GM19468 (cell line): ENCODE measurements around the gene TANGO2.
"Not testable (repeated sequence)": the region's sequence is repeated elsewhere in the genome, so short reads cannot be mapped to it uniquely, and the experiment has no call there.

Experiments used
- ATAC-seq: cut with Tn5 transposase; IDR thresholded peaks from one replicate; pipeline ENCODE4 v1.9.1; 2021; ENCODE audit warnings: mild to moderate bottlenecking, moderate library complexity, moderate number of reproducible peaks; ENCODE audit not compliant: unreplicated experiment; ENCODE audit errors: extremely low read depth

The TANGO2 gene

DNA sequence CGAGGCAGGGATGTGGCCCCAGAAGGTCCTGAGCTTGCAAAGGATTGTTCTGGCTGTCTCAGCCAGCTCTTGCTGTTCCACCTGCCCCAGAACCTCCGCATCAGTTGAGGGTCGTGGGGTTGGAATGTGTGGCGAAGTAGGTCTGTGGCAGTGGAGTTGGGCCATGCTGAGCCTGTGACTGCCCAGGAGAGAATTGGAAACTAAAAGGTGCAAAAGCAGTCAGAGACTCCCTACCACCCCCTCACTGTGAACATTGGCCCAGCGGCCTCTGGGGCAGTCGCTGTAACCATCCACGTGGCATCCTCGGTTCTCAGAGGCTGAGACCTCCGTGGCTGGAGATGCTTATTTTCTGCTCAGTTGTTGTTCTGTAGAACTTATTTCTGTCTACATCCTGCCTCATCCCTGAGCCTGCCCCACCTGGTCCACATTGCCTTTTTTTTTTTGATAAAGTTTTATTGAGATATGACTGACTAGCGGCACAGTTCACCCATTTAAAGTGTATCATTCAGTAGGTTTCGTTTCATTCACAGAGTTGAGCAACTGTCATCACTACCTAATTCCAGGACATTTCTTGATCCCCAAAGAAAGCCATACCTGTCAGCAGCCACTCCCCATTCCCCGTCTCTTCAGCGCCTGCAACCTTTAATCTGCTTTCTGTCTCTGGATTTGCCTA, 36.8 kb downstream of the TANGO2 start:
- ATAC-seq: no peak

DNA sequence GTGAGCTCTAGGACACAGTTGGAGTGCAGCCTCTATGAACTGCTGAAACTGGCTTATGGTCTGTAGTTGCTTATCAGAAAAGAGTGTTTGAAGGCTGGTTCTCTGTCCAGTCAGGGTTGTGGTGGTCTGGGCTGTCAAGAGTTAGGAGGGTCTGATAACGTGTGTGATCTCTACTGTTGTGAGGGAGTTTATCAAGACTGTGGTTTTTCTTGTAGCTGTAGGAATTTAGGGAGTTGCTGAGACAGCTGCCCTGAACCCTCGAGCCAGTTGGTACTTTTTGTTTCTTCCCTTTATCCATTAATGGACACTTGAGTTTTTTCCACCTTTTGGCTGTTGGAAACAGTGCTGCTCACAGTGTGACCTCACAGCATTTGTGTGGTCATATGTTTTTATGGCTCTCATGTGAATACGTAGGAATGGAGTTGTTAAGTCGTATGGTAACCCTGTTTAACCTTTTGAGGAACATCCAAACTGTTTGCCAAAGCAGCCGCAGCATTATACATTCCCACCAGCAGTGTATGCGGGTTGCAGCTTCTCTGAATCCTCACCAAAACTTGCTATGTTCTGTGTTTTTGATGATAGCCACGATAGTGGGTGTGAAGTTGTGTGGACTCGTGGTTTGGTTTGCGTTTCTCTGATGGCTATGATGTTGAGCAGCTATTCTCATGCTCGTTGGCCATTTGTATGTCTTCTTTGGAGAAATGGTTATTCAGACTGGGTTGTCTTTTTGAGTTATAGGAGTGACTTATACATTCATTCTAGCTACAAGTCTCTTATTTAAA, 38.3 kb downstream of the TANGO2 start:
- ATAC-seq: no peak

DNA sequence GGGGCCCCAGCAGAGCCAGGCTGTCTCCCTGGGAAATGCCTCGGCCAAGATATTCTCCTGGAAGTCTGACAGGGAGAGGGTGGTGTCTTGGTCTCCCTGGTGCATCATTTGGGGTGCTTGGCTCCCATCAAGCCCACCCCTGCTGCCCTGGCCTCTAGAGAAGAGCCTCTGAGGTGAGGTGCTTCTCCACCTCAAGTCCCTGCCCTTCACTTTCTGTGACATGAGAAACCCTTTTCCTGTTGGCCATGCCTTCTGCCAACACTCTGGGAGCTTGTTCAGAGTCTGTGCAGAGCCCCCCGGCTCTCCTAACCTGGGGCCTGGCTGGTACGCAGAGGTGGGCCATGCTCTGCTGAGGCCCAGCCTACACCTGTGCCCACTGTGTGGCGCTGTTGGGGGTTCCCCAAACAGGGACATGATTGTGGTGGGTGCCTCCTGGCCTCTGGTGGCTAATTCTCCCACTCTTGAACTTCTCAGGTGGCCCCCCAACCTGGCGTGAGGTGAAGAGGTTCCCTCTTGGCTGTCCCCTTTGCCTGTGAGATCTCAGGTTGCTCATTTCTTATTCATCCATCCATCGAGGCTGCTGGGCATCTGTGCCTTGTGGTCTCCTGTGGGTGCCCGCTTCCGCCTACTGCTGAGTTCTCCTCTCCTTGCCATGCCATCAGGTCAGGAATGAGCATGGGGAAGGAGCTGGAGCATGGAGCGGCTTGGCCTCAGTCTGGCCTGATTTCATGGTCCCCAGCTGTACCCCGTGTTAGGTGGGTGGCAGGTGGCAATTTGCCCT, 40.0 kb downstream of the TANGO2 start:
- no peak for ATAC-seq

DNA sequence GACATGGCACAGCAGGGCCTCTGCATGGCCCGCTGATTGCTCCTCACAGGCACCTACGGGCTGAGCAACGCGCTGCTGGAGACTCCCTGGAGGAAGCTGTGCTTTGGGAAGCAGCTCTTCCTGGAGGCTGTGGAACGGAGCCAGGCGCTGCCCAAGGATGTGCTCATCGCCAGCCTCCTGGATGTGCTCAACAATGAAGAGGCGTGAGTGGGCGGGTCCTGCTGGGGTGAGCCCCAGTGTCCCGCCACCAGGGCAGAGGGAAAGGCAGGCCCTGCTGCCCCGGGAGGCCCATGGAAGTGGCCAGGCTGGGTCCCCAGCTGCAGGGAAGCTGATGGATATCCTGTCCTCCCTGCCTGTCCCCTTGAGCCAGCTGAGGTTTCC, 40.6 kb downstream of the TANGO2 start:
- ATAC-seq: no peak

DNA sequence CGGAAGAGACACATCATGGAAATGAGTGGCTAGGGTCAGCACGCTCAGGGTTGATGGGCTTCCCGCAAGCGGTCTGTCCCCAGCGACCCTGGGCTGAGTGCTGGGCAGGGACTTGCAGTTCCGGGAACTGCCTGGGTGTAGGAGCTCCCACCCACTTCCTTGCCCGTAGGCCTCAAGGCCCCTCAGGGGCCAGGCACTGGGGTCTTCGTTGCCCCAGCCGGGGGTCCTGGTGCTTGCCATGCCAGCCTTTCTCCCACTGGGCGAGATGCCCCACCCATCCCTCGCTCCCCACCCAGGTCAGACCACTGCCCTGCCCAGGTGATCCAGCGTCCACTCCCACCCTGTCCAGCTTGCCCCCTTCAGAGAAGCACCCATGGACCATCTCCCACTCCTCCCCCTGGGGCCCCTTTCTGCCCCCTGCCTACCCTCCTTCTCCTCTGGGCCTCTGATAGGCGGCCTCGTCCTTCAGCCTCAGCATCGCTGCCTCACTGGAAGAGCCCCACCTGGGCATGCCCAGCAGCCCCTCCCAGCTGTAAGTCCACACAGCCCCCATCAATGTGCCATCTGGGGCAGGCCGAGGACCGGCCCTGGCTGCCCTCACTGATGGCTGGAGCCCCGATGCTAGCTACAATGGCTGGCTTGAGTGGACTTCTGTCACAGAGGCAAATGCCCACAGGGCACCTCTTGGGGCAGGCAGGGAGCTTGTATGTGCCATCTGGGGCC, 41.3 kb downstream of the TANGO2 start:
- no peak for ATAC-seq

DNA sequence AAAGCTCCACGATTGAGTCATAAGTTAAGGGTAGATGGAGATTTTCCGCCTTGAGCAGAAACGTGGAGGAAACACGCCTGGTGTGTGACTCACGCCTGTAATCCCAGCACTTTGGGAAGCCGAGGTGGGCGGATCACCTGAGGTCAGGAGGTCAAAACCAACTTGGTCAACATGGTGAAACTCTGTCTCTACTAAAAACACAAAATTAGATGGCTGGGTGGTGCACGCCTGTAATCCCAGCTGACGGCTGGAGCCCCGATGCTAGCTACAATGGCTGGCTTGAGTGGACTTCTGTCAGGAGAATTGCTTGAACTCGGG, 41.8 kb downstream of the TANGO2 start:
- ATAC-seq: no peak

DNA sequence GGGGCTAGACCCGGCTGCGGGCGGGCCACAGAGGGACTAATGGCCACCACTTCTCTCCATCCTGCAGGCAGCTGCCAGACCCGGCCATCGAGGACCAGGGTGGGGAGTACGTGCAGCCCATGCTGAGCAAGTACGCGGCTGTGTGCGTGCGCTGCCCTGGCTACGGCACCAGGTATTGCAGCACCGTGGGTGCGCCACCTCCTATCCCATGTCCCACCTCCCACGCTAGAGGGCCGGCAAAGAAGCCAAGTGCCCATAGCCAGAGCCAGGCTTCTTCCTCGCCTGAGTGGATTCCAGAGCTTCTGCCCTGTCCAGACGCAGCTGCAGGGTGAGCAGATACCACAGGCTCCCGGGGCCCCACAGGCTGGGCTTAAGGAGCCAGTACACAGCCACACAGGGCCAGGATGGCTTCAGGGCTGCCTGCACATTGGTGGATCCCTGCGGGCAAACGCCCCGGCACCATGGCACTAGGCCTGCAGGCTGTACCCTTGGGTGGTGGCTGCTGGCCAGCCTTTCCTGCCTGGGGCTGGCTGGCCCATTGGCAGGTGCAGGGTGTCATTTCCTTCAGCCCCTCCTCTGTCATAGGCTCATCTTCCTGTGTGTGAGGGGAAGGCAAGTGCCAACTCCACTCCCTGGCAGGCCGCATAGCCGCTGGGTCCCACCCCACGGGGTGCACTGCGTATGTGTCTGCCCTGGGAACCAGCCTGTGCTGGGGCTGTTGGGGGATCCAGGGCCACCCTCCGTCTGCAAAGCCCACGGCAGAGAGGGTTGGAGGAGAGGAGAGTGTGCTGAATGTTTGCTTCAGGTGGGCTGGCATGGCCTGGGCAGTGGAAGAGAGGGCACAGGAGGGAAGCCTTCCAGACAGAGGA, 42.6 kb downstream of the TANGO2 start:
- ATAC-seq: no peak

DNA sequence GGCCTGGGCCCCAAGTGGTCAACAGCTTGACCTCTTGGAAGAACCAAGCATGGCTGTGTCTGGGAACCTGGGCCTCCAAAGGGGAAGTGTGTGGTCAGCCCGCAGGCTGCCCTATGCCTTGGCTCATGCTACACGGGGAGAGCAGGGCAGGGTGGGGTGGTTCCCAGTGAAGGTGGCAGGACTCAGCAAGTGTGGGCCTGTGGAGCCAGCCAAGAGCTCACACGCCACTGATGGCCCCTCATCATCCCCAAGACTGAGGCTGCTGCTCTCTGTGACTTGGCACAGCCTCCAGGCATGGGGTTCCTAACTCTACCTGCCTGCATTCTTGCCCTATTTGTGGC, 43.2 kb downstream of the TANGO2 start:
- no peak for ATAC-seq

DNA sequence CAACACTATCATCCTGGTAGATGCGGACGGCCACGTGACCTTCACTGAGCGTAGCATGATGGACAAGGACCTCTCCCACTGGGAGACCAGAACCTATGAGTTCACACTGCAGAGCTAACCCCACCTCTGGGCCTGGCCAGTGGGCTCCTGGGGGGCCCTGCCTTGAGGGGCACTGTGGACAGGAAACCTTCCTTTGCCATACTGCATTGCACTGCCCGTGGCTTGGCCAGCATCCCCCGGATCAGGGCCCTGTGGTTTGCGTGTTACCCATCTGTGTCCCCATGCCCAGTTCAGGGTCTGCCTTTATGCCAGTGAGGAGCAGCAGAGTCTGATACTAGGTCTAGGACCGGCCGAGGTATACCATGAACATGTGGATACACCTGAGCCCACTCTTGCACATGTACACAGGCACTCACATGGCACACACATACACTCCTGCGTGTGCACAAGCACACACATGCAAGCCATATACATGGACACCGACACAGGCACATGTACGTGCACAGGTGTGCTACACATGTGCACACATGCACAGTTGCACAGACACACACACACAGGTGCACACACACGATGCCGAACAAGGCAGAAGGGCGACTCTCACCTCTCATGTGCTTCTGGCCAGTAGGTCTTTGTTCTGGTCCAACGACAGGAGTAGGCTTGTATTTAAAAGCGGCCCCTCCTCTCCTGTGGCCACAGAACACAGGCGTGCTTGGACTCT, 43.8 kb downstream of the TANGO2 start:
- no peak for ATAC-seq

DNA sequence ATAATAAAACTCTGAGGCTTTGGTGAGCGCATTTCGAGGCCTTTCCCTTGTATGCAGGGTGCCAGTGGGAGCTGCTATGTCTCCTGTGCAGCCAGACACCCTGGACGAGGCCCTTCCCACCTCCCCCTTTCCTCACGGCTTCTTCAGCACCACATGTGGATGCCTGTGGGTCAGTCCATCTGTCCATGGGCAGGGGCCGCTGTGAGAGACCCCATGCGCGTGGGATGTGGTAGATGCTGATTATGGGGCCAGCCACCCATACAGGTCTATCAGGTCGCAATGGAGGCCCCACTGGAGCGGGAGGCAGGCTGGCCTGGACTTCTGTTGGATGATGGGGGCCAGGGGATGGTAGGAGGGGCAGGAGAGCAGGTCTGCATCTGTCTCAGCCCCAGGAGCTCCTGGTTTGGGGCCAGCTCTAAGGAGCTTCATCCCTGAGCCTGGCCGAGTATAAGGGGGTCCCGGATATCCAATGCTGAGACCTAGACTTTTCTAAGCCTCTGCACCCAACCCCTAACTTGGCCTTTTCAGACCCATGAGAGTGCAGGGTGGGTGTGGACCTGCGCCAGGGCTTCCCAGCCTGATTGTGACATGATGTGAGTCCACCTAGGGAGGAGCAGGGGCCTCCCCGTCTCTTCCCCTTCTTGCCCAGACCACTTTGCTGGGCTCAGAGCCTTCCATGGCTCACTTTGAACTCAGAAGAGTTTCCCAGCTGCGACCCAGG, 45.1 kb downstream of the TANGO2 start:
- no peak for ATAC-seq

DNA sequence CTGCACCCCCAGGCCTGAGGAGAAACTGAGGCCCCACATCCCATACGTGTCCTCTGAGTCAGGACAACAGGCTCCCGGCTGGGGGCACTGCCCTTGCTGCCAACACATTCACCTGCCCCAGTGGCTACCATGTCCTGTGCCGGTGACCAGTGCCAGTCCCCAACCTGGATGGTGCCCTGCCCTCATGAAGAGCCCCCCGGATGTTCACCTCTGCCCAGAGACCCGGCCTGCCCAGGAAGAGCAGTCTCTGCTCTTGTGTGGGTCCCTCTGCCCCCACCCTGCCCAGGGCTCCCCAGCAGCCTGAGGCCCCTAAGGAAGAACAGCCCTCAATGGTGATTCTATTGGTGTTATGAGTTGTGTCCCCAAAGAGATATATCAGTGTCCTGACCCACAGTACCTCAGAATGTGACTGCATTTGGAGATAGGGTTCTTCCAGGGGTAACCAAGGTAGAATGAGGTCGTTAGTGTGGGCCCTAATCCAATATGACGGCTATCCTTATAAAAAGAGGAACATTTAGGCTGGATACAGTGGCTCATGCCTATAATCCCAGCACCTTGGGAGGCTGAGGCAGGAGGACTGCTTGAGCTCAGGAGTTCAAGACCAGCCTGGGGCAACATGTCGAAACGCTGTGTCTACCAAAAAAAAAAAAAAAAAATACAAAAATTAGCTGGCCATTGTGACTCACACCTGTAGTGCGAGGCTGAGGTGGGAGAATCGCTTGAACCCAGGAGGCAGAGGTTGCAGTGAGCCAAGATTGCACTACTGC, 45.9 kb downstream of the TANGO2 start:
- no peak for ATAC-seq

DNA sequence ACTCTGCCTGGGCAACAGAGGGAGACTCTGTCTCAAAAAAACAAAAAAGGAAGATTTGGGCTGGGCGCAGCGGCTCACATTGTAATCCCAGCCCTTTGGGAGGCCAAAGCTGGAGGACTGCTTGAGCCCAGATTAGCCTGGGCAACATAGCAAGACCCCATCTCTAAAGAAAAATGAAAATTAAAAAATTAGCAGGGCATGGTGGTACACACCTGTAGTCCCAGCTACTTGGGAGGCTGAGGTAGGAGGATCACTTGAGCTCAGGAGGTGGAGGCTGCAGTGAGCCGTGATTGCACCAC, 46.4 kb downstream of the TANGO2 start:
- not testable (repeated sequence) for ATAC-seq

DNA sequence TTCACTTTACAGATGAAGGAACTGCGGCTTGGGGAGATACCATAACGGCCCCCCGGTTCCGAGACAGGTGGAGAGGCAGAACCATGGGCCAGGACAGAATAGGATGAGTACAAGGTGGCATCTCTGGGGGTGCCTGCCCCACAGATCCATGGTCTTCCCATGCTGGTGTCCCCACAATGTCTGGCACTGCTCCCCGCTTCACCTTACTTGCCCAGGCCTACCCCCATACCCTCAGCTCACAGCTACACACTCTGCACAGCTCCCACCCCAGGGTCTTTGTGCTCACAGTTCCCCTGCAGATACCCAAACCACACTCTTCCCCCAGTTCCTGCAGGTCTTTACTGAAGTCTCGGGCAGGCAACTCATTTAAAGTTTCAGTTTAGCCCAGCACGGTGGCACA, 47.7 kb downstream of the TANGO2 start:
- ATAC-seq: no peak

DNA sequence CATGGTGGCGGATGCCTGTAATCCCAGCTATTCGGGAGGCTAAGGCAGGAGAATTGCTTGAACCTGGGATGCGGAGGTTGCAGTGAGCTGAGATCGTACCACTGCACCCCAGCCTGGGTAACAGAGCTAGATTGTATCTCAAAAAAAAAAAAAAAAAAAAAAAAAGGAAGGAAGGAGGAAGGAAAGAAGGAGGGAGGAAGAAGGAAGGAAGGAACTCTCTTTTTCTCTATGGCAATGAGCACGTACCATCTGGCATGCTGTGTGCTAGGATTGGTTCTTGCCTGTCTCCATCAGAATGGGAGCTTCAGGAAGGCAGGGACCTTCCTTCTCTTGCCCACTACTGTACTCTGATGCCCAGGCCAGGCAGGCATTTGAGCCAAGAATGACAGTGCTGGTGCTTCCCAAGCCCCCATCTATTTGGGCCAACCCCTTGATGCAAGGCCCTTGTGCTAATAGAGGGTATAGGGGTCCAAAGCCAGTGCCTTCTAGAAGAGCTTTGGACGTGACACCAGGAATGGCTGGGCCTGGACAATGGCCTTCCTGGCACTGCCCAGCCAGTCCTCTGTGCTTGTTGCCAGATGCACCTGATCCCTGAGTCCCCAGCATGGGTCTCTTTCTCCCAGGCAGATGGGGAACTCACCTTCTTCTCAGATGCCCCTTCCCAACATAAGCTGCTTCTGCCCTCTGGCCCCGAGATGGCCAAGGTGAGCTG, 48.6 kb downstream of the TANGO2 start:
- no peak for ATAC-seq

DNA sequence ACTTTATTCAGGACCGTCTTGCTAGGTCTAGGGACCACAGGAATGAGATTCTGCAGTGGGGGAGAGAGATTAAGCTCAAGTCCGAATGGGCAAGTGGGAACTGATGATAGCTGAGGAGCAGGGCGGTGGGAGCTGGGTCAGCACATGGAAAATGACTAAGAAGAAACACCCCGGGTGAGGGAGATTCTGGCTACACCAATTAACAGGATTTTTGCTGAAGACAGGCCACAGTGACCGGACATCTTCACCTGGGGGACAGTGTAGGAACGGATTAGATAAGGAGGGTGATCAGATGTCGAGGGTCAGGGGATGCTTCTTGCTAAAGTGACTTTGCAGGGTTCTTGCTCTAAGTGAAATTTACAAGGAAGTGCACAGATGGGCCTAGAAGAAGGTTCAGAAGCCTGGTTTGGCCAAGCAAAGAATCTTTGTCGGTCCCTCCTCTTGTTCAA, 50.6 kb downstream of the TANGO2 start:
- ATAC-seq: no peak

DNA sequence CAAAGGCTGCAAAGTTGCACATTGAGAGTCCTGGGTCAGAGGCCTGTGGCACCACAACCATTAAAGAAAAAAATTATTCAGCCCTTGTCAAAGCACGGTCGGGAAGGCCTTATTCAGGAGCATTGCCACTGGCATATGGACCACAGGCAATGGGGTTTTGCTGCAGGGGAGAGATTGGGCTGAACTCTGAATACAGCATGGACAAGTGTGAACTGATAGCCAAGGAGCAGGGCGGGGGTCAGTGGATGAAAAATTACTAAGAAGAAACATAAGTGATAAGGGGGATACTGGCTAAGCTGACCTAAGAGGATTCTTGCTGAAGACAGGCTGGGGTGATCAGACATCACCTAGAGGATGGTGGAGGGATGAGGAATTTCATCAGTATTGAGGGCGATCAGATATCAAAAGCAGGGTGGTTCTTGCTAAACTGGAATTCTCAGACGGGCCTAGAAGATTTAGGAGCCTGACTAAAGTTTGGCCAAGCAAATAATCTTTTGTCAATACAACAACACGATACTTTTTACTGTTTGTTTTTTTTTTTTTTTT, 55.8 kb downstream of the TANGO2 start:
- ATAC-seq: no peak

DNA sequence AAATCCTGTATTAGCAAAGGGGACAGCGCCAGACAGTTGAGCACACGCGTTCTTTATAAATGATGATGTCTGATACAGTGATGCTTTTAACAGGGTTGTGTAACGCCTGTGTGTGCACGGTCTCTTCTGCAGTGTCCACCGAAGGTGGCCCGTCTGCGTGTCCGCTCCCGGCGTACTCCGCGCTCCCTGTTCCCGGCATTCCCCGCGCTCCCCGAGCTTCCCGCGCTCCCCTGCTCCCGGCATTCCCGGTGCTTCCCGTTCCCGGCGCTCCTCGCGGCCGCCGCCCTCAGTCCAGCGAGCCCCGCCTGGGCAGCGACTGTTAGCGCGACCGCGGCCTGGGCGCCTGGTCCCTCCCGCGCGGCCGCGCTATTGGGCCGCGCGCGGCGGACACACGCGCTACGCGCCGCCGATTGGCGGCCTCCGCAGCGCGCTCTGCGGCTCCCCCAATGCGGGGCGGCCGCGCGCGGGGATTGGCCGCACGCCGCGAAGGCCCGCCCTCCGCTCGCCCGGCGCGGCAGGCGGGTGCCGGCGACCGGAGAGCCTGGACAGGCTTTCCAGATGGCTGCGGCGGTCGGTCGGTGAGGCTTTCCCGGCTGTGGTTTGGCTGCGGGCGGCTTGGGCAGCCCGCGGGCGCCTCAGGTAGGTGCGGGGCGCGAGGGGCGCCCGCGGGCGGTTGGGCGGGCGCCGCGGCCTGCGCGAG, 59.0 kb downstream of the TANGO2 start, which contains the start of gene DGCR8:
TSS of gene DGCR8 (plus strand) at position 497 of the 700 bp plus-strand sequence. CDS start 5,723 bp downstream, outside the sequence.
- peak; percentile 78 for ATAC-seq
